ENCODE results near the gene VSIG10. TPM values are rescaled to one million over a fixed set of nuclear protein-coding genes. Genes with fewer than 3 reads are reported as not detected.

VSIG10 gene
- total and polyA plus RNA-seq, 4 donors, result 15.7 to 22.5 (median 18.3) TPM

DNA sequence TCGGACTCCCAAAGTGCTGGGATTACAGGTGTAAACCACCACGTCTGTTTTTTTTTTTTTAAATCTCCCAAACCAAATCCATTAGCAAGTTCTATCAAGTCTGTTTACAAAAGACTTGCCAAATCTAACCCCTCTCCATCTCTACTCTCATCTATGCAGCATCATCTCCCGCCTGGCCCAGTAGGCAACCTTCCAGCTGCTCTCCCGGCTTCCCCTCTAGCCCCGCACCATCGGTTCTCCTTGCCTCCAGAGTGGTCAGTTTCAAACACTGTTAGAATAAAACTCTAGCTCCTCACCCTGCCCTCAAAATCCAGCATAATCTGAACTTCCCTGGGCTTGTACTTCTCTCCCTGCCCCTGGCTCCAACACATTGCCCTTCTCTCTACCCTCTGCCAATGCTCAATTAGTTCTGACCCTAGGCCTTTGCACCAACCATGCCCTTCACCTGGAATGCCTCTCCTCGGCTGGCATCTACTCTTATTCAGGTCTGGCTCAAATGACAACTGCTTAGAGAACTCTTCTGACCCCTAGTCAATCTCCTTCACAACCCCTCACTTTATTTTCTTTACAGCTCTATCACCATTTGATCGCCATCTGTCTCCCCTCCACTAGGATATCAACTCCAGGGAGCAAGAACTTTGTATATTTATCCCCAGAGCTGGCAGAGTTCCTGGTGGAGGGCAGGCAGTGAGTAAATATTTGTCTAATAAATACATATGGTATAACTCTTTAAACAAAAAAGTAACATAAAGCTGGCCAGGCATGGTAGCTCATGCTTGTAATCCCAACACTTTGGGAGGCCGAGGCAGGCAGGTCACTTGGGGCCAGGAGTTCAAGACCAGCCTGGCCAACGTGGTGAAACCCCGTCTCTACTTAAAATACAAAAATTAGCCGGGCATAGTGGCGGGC is 47.7 kb downstream of the VSIG10 start:
- Histone ChIP-seq H3K27me3 (ENCODE audit: control insufficient read depth, insufficient read depth, low read length) (no peaks in the 10 kb centered on the region), H3K4me3 (ENCODE audit: low read depth, low read length) (no peak overlapping the region), H3K9me3 (ENCODE audit: control insufficient read depth, insufficient read depth, low read length) (no peaks in the 10 kb centered on the region), H3K4me1 (ENCODE audit: control insufficient read depth, insufficient read depth, low read length) (peaks cover 5% of the 10 kb centered on the region), H3K27ac (ENCODE audit: low read depth, low read length) (no peak overlapping the region), H3K36me3 (ENCODE audit: control insufficient read depth, insufficient read depth, low read length) (peaks cover 7% of the 10 kb centered on the region)
- no peak for DNase-seq (ENCODE audit: low read depth in 4 of 6, low spot score in 6 of 6)
- 89% methylated on average over 10 of the region's 13 CpGs for WGBS (ENCODE audit: insufficient coverage)

DNA sequence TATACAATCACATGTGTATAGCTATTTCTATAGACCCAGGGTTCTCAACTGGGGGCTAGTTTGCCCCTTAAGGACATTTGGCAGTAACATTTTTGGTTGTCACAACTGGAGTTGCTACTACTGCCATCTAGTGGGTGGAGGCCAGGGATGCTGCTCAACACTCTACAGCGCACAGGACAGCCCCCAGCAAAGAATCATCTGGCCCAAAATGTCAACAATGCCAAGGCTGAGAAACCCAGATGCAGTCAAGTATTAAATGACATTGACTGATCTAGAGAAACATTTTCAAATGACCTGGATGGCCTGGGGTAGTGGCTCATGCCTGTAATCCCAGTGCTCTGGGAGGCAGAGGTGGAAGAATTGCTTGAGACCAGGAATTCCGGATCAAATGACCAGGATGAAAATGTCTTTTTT is 48.7 kb downstream of the VSIG10 start:
- peak in 2 of 6 donors; percentile 22 to 50 for DNase-seq (ENCODE audit: low read depth in 4 of 6, low spot score in 6 of 6)
- Histone ChIP-seq H3K27ac (ENCODE audit: low read depth, low read length) (no peak overlapping the region), H3K4me3 (ENCODE audit: low read depth, low read length) (no peak overlapping the region), H3K9me3 (ENCODE audit: control insufficient read depth, insufficient read depth, low read length) (no peaks in the 10 kb centered on the region), H3K36me3 (ENCODE audit: control insufficient read depth, insufficient read depth, low read length) (peaks cover 12% of the 10 kb centered on the region), H3K27me3 (ENCODE audit: control insufficient read depth, insufficient read depth, low read length) (no peaks in the 10 kb centered on the region), H3K4me1 (ENCODE audit: control insufficient read depth, insufficient read depth, low read length) (no peaks in the 10 kb centered on the region)
- WGBS (ENCODE audit: insufficient coverage), result 80% methylated on average over 1 of the region's 2 CpGs

- 91% methylated on average over 7 of the region's 10 CpGs for WGBS (ENCODE audit: insufficient coverage)
- peaks cover 22% of the 10 kb centered on the region for H3K36me3 ChIP-seq (ENCODE audit: control insufficient read depth, insufficient read depth, low read length)
- DNase-seq (ENCODE audit: low read depth in 4 of 6, low spot score in 6 of 6), result no peak
- H3K9me3 ChIP-seq (ENCODE audit: control insufficient read depth, insufficient read depth, low read length), result no peaks in the 10 kb centered on the region
- H3K4me3 ChIP-seq (ENCODE audit: low read depth, low read length), result no peak overlapping the region
- no peaks in the 10 kb centered on the region for H3K27me3 ChIP-seq (ENCODE audit: control insufficient read depth, insufficient read depth, low read length)
- no peaks in the 10 kb centered on the region for H3K4me1 ChIP-seq (ENCODE audit: control insufficient read depth, insufficient read depth, low read length)
- H3K27ac ChIP-seq (ENCODE audit: low read depth, low read length), result peak overlapping the region; percentile 61
Measured at GRCh38 chr12:118053071-118053985, 50.5 kb downstream of the VSIG10 start.

- DNase-seq (ENCODE audit: low read depth in 4 of 6, low spot score in 6 of 6), result peak in 1 of 6 donors; percentile 75
- 68% methylated on average over 13 of the region's 14 CpGs for WGBS (ENCODE audit: insufficient coverage)
- H3K27me3 ChIP-seq (ENCODE audit: control insufficient read depth, insufficient read depth, low read length), result no peaks in the 10 kb centered on the region
- H3K4me1 ChIP-seq (ENCODE audit: control insufficient read depth, insufficient read depth, low read length), result no peaks in the 10 kb centered on the region
- no peak overlapping the region for H3K4me3 ChIP-seq (ENCODE audit: low read depth, low read length)
- H3K27ac ChIP-seq (ENCODE audit: low read depth, low read length), result peak overlapping the region; percentile 61
- H3K9me3 ChIP-seq (ENCODE audit: control insufficient read depth, insufficient read depth, low read length), result no peaks in the 10 kb centered on the region
- peaks cover 28% of the 10 kb centered on the region for H3K36me3 ChIP-seq (ENCODE audit: control insufficient read depth, insufficient read depth, low read length)
Measured at GRCh38 chr12:118052324-118053070, 51.3 kb downstream of the VSIG10 start.

GRCh38 chr12:118050972-118051910 is 52.6 kb downstream of the VSIG10 start:
- Histone ChIP-seq H3K27me3 (ENCODE audit: control insufficient read depth, insufficient read depth, low read length) (no peaks in the 10 kb centered on the region), H3K27ac (ENCODE audit: low read depth, low read length) (no peak overlapping the region), H3K36me3 (ENCODE audit: control insufficient read depth, insufficient read depth, low read length) (peaks cover 35% of the 10 kb centered on the region), H3K4me3 (ENCODE audit: low read depth, low read length) (no peak overlapping the region), H3K9me3 (ENCODE audit: control insufficient read depth, insufficient read depth, low read length) (no peaks in the 10 kb centered on the region), H3K4me1 (ENCODE audit: control insufficient read depth, insufficient read depth, low read length) (no peaks in the 10 kb centered on the region)
- WGBS (ENCODE audit: insufficient coverage), result 95% methylated on average over 4 of the region's 12 CpGs
- DNase-seq (ENCODE audit: low read depth in 4 of 6, low spot score in 6 of 6), result no peak

DNA sequence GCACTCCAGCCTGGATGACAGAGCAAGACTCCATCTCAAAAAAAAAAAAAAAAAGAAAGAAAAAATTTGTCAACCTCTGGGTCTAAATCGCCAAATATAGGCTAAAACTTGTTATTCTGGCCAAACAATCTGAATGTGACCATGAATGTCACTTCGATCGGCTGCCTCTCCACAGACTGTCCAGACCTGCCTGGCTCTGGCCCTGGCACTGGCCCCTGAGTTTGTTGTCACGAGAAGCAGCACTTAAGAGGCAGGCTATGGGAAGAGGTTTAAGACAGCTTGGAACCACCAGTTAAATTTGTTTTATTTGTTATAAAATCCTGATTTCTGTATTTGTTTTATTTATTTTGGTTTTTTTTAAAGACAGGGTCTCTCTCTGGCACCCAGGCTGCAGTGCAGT is 57.4 kb downstream of the VSIG10 start:
- no peaks in the 10 kb centered on the region for H3K9me3 ChIP-seq (ENCODE audit: control insufficient read depth, insufficient read depth, low read length)
- H3K4me1 ChIP-seq (ENCODE audit: control insufficient read depth, insufficient read depth, low read length), result no peaks in the 10 kb centered on the region
- 95% methylated on average over 3 of the region's 4 CpGs for WGBS (ENCODE audit: insufficient coverage)
- DNase-seq (ENCODE audit: low read depth in 4 of 6, low spot score in 6 of 6), result no peak
- H3K4me3 ChIP-seq (ENCODE audit: low read depth, low read length), result no peak overlapping the region
- H3K27me3 ChIP-seq (ENCODE audit: control insufficient read depth, insufficient read depth, low read length), result no peaks in the 10 kb centered on the region
- no peak overlapping the region for H3K27ac ChIP-seq (ENCODE audit: low read depth, low read length)
- peaks cover 52% of the 10 kb centered on the region for H3K36me3 ChIP-seq (ENCODE audit: control insufficient read depth, insufficient read depth, low read length)

DNA sequence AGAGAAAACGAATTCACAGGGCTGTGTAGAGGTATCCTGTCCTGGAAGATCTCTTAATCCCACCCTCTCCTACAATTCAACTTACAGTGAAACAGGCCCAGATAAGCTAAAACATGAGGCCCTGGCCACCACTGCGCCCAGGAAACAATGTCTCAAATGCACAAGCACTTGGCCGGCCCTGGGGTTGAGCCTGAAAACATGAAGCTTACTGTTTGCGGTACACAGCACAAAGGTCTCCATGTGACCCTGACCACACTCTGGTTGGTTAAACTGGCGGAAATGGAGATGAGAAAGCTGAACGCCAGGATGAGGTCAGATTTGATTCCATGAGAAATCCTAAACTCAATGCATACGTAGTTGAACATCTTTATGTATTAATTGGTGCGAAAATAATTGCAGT is 59.2 kb downstream of the VSIG10 start:
- peaks cover 61% of the 10 kb centered on the region for H3K36me3 ChIP-seq (ENCODE audit: control insufficient read depth, insufficient read depth, low read length)
- no peaks in the 10 kb centered on the region for H3K4me1 ChIP-seq (ENCODE audit: control insufficient read depth, insufficient read depth, low read length)
- DNase-seq (ENCODE audit: low read depth in 4 of 6, low spot score in 6 of 6), result no peak
- H3K9me3 ChIP-seq (ENCODE audit: control insufficient read depth, insufficient read depth, low read length), result no peaks in the 10 kb centered on the region
- H3K4me3 ChIP-seq (ENCODE audit: low read depth, low read length), result no peak overlapping the region
- no peak overlapping the region for H3K27ac ChIP-seq (ENCODE audit: low read depth, low read length)
- no peaks in the 10 kb centered on the region for H3K27me3 ChIP-seq (ENCODE audit: control insufficient read depth, insufficient read depth, low read length)
- 93% methylated on average over 3 of the region's 8 CpGs for WGBS (ENCODE audit: insufficient coverage)

DNA sequence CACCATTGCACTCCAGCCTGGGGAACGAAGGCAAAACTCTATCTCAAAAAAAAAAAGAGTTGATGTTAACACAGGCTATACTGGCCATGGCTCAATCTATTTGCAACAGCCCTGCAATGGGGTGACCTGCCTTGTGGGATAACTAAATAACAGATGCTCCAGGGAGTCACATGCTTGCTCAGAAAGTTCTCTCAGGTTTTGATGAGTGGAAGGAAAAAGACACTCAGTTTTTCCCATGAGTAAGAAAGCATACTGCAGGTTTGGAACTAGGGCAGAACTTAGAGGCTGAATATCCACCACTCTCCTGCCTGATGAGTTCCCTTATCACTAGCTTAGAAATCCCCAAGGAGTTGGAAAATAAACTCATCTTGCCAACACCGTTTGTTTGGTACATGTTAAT is 59.7 kb downstream of the VSIG10 start:
- no peak overlapping the region for H3K4me3 ChIP-seq (ENCODE audit: low read depth, low read length)
- H3K9me3 ChIP-seq (ENCODE audit: control insufficient read depth, insufficient read depth, low read length), result no peaks in the 10 kb centered on the region
- no peak for DNase-seq (ENCODE audit: low read depth in 4 of 6, low spot score in 6 of 6)
- H3K27me3 ChIP-seq (ENCODE audit: control insufficient read depth, insufficient read depth, low read length), result no peaks in the 10 kb centered on the region
- WGBS (ENCODE audit: insufficient coverage), result 80% methylated on average over 1 of the region's 2 CpGs
- no peaks in the 10 kb centered on the region for H3K4me1 ChIP-seq (ENCODE audit: control insufficient read depth, insufficient read depth, low read length)
- H3K36me3 ChIP-seq (ENCODE audit: control insufficient read depth, insufficient read depth, low read length), result peaks cover 60% of the 10 kb centered on the region
- no peak overlapping the region for H3K27ac ChIP-seq (ENCODE audit: low read depth, low read length)

Data from spinal cord (tissue), 10 donors.